GM21737 (cell line): ENCODE results near the gene UCK1.
"Not testable (repeated sequence)": the region's sequence is repeated elsewhere in the genome, so short reads cannot be mapped to it uniquely, and the experiment has no call there.

Experiments
- ATAC-seq: cut with Tn5 transposase; IDR thresholded peaks from one replicate; pipeline ENCODE4 v1.9.1; 2021; ENCODE audit warnings: mild to moderate bottlenecking, moderate library complexity; ENCODE audit not compliant: unreplicated experiment

Gene UCK1

GRCh38 chr9:131554087-131554842 is 23.2 kb upstream of the UCK1 start:
- ATAC-seq, result no peak

DNA sequence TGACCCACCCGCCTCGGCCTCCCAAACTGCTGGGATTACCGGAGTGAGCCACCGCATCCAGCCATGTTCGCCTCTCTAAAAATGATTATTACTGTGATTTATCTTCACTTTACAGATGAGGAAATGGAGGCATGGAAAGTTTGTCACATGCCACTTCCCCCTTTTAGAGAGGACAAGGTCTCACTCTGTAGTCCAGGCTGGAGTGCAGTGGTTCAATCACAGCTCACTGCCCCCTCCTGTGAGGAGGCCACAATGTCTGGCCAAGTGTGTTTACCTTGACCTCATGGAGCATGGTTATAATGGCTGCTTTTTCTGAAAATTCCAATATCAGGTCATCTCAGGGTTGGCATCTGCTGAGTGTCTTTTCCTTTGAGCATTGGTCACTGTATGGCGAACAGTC is 21.0 kb upstream of the UCK1 start:
- no peak for ATAC-seq

- not testable (repeated sequence) for ATAC-seq
These were observed 19.4 kb upstream of the UCK1 start for GRCh38 chr9:131550465-131550864.

DNA sequence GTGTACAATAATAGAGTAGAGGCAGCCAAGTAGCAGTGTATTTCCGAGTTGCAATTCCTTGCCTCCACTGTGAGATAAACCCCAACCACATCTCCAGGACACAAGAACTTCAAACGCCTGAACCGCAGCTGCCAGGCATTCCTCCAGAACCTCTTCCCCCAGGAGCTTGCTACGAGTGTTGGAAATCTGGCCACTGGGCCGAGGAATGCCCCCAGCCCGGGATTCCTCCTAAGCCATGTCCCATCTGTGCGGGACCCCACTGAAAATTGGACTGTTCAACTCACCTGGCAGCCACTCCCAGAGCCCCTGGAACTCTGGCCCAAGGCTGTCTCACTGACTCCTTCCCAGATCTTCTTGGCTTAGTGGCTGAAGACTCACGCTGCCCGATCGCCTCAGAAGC is 18.1 kb upstream of the UCK1 start:
- ATAC-seq, result not testable (repeated sequence)

DNA sequence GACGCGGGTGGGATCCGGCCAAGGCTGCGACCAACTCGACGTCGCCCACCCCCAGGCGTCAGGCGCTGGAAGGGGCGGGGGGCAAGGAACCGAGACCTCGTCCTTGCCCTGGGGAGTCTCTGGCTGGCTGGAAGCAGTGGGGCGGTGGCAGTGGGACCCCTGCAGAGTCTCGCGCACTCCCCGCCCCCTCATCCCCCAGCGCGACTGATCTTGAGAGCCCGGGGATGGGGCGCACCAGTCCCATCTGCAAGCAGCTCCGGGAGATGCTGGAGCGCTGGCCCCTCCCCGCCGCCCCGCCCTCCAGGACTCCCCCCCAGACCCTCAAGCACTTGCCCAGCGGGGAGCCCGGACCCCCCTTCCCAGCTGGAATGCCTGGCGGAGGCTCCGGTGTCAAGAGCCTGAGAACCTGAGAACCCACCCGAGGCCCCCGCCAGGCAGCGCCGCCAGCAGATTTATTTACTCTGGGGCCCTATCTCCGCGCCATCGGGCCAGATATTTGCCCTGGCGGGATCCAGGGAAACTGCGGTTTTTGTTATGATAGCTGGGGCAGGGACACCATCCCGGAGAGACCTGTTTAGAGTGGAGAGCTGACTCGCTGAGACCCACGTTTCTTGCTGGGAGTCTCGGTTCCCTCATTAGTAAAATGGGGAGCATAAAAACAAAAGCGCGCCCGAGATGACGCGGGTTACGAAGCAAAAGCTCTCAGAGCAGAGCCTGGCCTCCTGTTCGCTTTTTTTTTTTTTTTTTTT is 15.4 kb upstream of the UCK1 start:
- ATAC-seq, result no peak

- no peak for ATAC-seq
These were observed 14.8 kb upstream of the UCK1 start for GRCh38 chr9:131545786-131546335.

DNA sequence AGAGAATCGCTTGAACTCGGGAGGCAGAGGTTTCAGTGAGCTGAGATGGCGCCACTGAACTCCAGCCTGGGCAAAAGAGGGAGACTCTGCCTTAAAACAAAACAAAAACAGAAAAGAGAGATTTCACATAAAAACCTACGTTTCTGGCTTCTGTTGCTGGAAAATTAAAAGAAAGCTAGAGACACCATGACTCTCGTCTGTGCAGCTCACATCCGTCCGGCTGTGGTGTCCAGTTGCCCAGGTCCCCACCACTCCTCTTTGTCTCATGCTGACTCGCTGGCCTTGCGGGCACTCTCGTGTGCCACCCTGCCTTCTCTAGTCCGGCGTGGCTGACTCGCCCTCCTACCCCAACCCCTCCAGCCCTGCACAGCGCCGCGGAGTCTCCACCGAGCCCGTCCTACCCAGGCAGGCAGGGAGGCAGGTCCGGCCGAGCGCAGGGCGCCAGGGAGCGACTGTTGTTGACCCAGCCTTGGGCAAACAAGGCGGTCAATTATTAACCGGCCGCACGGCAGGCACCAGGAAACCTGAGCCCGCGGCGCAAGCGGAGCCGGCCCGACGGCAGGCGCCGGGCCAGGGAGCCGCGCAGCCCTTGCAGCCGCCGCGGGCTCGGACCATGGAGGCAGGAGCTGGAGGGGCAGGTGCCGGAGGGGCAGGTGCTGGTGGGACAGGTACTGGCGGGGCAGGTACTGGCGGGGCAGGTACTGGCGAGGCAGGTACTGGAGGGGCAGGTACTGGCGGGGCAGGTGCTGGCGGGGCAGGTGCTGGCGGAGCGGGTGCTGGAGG is 14.1 kb upstream of the UCK1 start, which contains the start of gene PRRT1B:
Gene PRRT1B (plus strand): TSS at position 521 of the 783 bp plus-strand sequence. CDS start 93 bp downstream, at position 614.
- ATAC-seq, result no peak

DNA sequence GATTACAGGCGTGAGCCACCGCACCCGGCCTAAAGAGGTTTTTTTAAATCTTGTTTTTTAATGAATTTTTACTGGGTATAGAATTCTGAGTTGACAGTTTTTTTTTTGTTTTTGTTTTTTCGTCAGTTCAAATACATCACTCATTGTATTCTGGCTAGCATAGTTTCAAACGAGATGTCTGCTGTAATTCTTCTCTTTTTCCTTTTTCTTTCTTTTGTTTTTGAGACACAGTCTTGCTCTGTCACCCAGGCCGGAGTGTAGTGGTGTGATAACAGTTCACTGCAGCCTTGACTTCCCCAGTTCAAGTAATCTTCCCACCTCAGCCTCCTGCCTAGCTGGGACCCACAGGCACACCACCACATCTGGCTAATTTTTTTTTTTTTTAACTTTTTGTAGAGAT is 12.1 kb upstream of the UCK1 start:
- no peak for ATAC-seq

DNA sequence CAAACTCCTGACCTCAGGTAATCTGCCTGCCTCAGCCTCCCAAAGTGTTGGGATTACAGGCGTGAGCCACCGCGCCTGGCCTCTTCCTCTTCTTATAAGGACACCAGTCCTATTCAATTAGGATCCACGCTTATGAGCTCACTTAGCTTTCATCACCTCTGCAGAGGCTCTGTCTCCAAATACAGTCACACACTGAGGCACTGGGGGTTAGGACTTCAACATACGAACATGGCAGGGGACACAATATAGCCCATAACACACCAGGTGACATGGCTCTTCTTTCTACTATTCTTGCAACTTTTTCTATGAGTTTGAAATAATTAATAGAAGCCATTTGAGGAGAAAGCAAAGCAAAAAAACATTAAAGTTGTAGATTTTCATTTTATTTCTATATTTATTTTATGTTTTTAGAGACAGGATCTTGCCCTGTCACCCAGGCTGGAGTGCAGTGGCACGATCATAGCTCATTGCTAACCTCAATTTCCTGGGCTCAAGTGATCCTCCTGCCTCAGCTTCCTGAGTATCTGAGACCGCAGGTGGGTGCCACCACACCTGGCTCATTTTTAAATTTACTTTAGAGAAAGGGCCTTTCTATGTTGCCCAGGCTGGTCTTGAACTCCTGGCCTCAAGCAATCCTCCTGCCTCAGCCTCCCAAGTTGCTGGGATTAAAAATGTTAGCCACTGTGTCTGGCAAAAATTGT is 8.3 kb upstream of the UCK1 start:
- no peak for ATAC-seq

GRCh38 chr9:131537946-131538345 is 6.9 kb upstream of the UCK1 start:
- ATAC-seq, result no peak

- no peak for ATAC-seq
These were observed 3.7 kb upstream of the UCK1 start for GRCh38 chr9:131534721-131535237.

DNA sequence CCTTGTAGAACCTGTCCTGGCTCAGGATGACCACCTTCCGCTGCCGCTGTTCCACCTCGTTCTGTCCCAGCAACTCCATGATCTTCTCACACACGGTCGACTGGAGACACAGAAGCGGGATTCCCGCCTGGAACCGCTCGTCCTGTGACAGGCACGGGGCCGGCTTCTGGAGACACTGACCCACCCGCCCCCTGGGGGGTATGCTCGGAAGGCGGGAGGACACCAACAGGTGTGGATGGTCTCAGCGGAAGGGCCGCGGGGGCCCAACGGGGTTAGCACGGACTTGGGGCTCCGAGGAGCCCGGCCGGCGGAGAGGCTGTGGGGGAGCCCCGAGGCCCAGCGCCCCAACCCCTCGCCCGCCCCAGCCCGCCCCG is 530 bp downstream of the UCK1 start:
- no peak for ATAC-seq

DNA sequence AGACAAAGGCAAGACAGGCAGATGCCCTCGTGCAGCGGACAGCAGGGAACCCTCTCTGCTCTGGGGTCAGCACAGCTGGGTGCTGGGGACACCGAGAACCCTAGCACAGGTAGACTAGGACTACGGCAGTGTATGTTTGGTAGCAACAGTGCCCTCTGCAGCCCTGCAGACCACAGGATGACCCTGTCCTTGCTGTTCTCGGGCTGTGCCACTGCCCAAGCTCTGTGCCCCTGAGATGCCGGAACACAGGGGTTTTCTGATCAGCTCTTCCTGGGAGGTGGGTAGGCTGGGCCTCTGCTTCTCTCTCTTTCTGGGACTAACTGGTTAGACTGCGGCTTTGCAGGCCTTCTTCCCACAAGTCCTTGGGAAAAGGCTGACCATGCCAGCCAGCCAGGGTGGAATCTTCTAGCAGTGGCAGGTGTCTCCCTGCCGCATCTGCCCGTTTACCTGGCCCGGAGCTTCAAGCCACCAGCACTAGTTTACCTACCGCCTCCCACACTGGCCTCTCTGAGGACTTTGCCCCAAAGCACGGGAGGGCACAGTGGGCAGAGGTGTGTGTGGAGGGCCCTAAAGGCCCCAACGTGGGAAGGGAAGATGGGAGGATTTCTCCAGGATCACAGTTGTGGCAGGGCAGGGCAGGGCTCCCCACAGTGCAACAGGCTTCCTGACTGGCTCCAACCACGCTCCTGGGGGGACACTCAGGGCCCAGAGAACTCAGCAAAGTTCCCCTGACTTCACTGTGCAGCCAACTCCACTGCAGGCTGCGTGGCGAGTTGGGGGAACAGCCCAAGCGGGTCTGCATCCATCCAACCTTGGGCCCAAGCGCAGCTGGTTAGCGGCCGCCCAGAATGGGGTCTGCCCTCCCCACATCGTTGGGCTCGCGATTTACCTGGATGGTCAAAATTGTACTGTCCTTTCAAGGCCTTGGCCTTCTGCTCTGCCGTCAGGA is 1.2 kb downstream of the UCK1 start:
- no peak for ATAC-seq

GRCh38 chr9:131528886-131529505 is 2.1 kb downstream of the UCK1 start:
- ATAC-seq, result no peak

DNA sequence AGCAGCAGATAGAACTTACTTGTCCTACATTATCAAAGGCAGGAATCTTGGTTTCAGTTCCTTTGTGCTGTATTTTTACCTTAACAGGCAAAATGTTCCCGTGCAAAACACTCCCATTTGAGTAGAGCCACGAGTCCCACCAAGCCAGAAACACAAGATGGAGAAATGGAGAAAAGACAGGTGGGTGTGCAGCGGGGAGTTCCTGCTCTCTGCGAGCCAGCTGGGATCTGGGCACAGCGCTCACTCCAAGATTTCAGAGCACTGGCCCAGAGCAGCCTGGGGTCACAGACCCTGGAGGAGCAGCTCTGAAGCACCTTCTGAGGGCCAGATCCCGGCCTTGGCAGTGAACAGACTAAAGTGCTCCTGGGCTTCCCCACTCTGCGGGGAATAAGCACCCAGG is 2.9 kb downstream of the UCK1 start:
- ATAC-seq, result no peak

- ATAC-seq, result no peak
These were observed 5.2 kb downstream of the UCK1 start for GRCh38 chr9:131525643-131526565.

- ATAC-seq, result no peak
These were observed 6.3 kb downstream of the UCK1 start for GRCh38 chr9:131524665-131525315.
